KBM-7 (cell line): ENCODE data around the gene ELOA.
"Not testable (repeated sequence)": the region's sequence is repeated elsewhere in the genome, so short reads cannot be mapped to it uniquely, and the experiment has no call there.

Experiments
- DNase-seq: peaks from one replicate; pipeline ENCODE4 v3.0.0-alpha.2; 2015
- in situ Hi-C: fragments of 300-500 bp; cut with MboI; formaldehyde crosslinking; loops from 2 replicates; pipeline ENCODE4 v1.14.3; 2020; ENCODE audit warnings: low sequenced_read_pairs, low pct_unique_long_range_greater_than_20kb, mixed read lengths

Gene ELOA

DNA sequence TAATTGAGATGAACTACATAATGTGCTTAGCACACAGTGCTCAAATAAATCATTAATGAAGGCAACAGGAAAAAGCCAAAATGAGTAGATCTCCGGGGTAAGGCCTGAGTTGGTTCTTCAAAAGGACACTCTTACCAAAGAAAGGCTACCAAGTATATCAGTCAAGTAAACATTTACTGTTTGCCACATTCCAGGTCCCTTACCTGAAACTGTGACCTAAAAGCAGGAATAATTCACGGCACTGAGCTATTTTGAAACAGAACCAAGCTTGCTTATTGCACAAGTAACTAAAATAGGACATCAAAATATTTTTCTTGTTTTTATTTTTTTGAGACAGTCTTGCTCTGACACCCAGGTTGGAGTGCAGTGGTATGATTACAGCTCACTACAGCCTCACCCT is 32.9 kb downstream of the ELOA start:
- in situ Hi-C loops: no loop called here
- DNase-seq: no peak

DNA sequence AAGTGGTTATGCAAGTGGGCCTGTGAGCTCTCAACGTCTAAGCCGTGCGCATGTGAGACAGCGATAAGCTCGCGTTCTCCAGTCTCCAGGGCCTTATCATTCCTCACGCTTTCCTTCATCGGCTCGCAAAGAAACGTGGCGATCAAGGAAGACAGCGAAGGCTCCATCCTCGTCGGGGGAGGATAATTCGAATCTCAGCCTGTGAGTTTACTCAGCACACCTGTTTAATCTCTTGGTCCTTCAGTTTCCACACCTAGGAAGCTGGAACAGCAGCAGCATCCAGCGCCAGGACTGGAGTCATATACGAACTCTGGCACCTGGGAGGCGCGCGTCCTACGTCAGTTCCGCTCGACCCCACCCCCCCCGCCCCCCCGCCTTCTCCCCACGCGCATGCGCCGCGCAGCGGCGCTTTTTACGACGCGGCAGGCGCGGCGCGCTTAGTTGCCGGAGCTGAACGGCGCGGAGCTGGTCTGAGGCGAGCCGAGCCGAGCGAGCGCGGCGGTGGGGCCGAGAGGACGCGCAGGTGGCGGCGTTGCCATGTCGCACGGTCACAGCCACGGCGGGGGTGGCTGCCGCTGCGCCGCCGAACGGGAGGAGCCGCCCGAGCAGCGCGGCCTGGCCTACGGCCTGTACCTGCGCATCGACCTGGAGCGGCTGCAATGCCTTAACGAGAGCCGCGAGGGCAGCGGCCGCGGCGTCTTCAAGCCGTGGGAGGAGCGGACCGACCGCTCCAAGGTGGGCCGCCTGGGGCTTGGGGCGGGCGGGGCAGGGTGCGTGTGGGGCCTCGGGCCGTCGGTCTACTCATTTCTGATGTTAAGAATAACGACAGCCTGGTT is 34.9 kb downstream of the ELOA start, which contains the start of gene PITHD1:
PITHD1 (plus strand) TSS at position 440 of the 836 bp plus-strand sequence; CDS start at position 538, 98 bp downstream.
- DNase-seq: peak; percentile 78
- in situ Hi-C loops: no loop called here

- in situ Hi-C loops: no loop called here
- no peak for DNase-seq
These were observed 36.6 kb downstream of the ELOA start for GRCh38 chr1:23779826-23780371.

- in situ Hi-C loops, DNase-seq: not testable (repeated sequence)
These were observed 39.9 kb downstream of the ELOA start for GRCh38 chr1:23783141-23783540.

DNA sequence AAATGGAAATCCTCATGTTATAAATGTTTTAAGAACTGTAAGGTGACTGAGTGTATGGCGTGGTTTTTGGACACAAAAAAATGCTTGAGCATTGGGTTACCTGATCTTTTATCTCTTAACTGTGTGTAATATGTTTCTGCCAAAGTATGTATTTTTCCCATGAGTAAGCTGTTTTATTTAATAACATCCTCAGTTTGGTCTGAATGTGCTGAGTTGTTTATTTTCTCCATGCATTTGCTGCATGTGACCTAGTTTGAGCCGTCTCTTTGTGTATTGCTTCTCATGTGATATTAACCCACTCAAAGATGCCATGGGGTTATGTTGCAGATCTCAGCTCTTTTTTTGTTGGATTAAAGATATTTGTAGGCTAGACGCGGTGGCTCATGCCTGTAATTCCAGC is 41.6 kb downstream of the ELOA start:
- in situ Hi-C loops: no loop called here
- DNase-seq: no peak

GRCh38 chr1:23787701-23788100 is 44.4 kb downstream of the ELOA start:
- in situ Hi-C loops: no loop called here

DNA sequence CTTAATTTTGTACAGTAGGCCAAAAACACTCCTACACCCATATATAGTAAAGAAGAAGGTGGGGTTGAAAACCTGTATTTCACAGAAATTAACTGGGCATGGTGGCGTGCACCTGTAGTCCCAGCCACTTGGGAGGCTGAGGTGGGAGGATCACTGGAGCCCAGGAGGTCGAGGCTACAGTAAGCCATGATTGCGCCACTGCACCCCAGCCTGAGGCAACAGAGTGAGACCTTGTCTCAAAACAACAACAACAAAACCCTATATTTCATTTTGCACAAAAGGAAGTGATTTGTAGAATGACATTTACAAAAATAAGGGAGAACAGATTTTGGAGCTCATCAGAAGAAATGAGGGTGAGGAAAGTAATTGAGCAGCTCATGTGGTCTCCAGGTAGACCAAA is 45.4 kb downstream of the ELOA start:
- no peak for DNase-seq
- in situ Hi-C loops: no loop called here

More at GRCh38 chr1:23787701-23788100, 44.4 kb downstream of the ELOA start:
- DNase-seq: no peak

DNA sequence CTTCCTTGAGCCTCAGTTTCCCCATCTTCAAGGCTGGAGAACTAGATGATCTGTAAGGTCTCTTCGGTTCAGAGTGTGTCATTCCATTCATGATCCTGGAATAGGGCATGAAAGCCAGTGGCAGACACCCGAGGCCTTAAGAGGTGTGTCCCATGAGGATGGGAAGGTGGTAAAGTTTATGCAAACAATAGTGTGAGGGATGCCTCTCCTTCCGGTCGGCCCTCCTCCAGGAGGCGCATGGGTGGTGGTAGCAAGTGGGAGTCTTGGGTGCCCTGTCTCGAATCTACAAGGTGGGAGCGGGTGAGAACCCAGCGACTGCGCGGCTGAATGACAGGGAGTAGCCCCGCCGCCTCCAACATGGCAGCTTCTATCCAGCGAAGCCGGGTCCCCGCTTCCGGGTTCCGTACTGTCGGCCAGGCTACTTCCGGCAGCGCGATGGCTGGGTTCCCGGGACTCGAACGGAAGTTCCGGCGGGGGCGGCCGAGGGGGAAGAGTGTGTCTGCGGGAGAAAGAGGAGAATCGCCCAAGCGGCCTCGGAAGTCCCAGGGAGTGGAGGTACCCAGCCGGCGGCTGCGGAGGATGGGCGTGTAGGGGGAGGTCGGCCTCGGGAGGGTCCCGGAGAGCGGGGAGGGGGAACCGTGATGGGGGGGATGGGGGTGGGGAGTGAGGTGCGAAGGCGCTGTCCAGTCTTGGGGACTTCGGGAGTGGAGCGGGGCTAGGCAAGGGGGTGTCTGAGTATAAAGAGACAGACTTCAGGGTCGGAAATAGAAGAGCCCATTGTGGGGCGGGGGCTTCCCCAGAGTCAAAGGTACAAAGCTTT is 47.6 kb downstream of the ELOA start, which contains the start of gene LYPLA2:
LYPLA2 (plus strand) TSS at position 450 of the 820 bp plus-strand sequence. CDS start 1,538 bp downstream, outside the sequence.
- in situ Hi-C loops: no loop called here
- peak; percentile 90 for DNase-seq

DNA sequence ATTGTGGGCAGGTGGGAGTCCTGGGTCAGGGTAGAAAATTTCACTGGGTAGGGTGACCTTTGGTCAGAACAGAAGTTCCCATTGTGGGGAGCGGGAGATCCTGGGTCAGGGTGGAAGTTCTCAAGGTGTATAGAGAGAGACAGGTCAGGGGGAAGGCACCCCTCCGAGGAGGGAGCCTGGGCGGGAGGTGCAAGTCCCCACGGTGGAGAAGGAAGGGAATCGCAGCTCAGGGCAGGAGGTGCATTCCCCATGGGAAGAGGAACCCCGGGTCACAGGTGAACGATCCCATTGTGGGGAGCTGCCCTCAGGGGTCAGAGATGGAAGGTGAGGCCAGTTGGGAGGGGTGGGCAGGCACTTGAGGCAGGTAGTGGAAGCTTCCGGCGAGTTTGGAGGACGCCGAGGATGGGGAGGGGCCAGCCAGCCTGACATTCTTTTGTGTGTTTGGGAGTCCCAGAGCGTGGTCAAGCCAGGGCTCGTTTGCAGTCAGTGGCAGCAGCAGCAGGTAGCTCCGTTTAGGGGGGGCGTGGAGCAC is 48.3 kb downstream of the ELOA start:
- no peak for DNase-seq
- in situ Hi-C loops: no loop called here

DNA sequence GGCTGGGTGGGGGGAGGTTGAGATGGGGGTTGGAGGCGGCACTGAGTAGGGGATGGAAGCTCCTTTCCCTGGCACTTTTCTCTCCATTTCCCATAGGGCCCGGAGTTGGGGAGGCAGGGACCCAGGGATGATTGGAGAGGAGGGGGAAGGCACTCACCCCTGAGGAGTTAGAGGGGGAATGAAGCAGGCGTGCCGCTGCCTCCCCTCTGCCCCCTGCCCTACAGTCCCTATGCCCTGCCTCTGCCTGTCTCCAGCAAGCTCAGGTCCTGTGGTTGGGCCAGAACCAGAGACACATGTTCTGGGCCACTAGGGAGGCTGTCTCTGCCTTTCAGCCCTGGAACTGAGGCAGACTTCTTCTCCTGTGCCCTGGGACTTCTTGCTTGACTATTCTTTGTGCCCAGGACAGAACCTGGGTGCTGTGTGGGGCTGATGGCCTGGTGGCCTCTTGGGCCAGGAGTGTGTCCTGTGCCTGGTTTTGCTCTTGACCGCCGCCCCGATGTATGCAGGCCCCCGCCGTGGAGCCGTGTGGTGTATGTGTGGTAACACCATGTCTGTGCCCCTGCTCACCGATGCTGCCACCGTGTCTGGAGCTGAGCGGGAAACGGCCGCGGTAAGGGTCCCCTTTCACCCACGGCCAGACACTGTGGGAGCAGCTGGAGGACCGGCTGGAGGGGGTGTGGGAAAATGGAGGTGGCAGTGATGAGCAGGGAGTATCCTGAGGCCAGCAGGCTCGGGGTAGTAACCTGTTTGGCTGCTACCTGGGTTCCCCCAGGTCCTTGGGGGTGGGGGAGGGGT is 49.1 kb downstream of the ELOA start:
- no peak for DNase-seq
- in situ Hi-C loops: no loop called here

DNA sequence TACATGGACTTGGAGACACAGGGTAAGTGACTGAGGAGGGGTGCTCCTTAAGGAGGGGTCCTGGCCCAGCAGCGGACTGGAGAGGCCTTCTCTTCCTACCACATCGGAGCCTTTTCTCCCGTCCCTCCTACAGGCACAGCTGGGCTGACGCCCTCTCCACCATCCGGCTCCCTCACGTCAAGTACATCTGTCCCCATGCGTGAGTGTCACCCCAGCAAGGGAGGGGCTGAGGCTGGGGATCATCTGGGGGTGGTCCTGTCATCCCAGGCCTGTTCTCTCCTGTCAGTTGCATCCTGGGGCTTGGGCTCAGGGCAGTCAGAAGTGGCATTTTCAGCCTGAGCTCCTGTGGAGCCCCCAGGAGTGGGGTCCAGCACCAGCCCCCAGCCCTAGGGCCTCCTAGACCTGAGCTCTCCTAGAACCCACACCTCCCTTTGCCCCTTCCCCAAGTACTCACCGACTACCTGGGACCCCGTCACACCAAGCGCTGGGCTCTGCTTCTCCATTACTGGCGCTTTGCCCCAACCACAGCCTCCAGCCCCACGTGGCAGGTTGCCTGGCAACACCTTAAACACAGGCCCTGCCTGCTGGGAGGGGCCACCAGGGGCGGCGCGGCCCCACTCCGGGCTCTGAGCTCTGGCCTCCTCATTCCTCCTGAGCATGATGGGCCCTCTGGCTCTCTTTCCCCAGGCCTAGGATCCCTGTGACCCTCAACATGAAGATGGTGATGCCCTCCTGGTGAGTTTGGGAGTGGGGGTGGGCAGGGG is 49.9 kb downstream of the ELOA start:
- in situ Hi-C loops: no loop called here
- DNase-seq: no peak

GRCh38 chr1:23793861-23794731 is 50.8 kb downstream of the ELOA start:
- no peak for DNase-seq
- in situ Hi-C loops: no loop called here

- DNase-seq, in situ Hi-C loops: not testable (repeated sequence)
These were observed 51.5 kb downstream of the ELOA start for GRCh38 chr1:23794732-23795182.

- DNase-seq: no peak
- in situ Hi-C loops: no loop called here
These were observed 52.6 kb downstream of the ELOA start for GRCh38 chr1:23795676-23796465.

GRCh38 chr1:23796466-23797271 is 53.4 kb downstream of the ELOA start:
- no peak for DNase-seq
- in situ Hi-C loops: no loop called here
